ENCODE measurements around the gene MROH2A.

DNA sequence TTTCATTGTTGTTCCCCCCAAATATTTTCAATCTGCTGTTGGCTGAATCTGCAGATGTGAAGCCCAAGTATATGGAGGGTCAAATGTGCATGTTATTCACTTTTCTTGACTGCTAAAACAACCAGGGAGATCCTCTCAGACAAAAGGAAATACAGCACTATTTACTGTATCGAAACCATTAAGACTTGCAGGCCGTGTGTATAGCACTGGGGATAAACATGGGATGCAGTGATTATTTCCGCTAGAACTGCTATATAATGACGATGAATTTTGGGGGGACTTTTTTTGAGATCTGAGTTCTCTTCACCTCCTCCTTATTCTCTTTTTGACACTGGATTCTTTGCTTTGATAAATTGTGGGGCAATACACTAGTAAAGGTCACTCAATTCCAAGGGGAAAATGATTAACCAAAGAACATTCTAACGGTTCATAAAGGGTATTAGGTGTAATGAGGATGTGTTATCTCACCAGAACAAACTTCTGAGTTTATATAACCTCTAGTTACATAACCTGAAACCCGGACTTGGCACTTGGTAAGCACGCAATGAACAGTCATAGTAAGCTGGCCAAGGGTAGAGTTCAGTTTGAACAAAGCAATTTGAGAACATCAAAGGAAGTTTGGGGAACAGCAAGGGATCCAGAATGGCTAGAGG is 21.6 kb upstream of the MROH2A start:
- TF ChIP-seq, protein P1, sequence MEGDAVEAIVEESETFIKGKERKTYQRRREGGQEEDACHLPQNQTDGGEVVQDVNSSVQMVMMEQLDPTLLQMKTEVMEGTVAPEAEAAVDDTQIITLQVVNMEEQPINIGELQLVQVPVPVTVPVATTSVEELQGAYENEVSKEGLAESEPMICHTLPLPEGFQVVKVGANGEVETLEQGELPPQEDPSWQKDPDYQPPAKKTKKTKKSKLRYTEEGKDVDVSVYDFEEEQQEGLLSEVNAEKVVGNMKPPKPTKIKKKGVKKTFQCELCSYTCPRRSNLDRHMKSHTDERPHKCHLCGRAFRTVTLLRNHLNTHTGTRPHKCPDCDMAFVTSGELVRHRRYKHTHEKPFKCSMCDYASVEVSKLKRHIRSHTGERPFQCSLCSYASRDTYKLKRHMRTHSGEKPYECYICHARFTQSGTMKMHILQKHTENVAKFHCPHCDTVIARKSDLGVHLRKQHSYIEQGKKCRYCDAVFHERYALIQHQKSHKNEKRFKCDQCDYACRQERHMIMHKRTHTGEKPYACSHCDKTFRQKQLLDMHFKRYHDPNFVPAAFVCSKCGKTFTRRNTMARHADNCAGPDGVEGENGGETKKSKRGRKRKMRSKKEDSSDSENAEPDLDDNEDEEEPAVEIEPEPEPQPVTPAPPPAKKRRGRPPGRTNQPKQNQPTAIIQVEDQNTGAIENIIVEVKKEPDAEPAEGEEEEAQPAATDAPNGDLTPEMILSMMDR (IDR thresholded peaks at IDR 0.05 in 8 of 11, conservative IDR thresholded peaks at IDR 0.05 in 3 of 11) = no peak
- TF ChIP-seq POLR2A (IDR thresholded peaks at IDR 0.05) = no peak

All from spleen (tissue), 7 donors.